ENCODE measurements around the gene THRSP. TPM values are rescaled to one million over a fixed set of nuclear protein-coding genes. Genes with fewer than 3 reads are reported as not detected.

THRSP gene
- total RNA-seq, 1 experiment from 2014 or later, result not detected

GRCh38 chr11:78100676-78101472, 37.2 kb downstream of the THRSP start (continued):
- TF ChIP-seq ZBTB33 (IDR thresholded peaks at IDR 0.05; ENCODE audit: extremely low read depth, insufficient replicate concordance, low read length) (no peak), ATF3 (IDR thresholded peaks at IDR 0.05) (no peak), ZFX (IDR thresholded peaks at IDR 0.05) (no peak), SP1 (IDR thresholded peaks at IDR 0.05; ENCODE audit: low read depth) (no peak), EZH2phosphoT487 (IDR thresholded peaks at IDR 0.05; ENCODE audit: borderline replicate concordance) (no peak), MAX (IDR thresholded peaks at IDR 0.05) (no peak), ZNF274 (IDR thresholded peaks at IDR 0.05; ENCODE audit: low read depth, low read length) (no peak), EGR1 (IDR thresholded peaks at IDR 0.05; ENCODE audit: low read depth) (no peak)

- no peak for ATAC-seq
- H3K9ac ChIP-seq (ENCODE audit: low read length), result no peak overlapping the region
- no peak overlapping the region for H3K4me2 ChIP-seq (ENCODE audit: low read length)
- no peaks in the 10 kb centered on the region for H4K20me1 ChIP-seq (ENCODE audit: insufficient read depth)
- no peaks in the 10 kb centered on the region for H3K79me2 ChIP-seq (ENCODE audit: insufficient read depth, low read length)
- intact Hi-C loops (cut with micrococcal nuclease), result no loop called here
- H3K4me1 ChIP-seq (ENCODE audit: control insufficient read depth in 1 of 2, insufficient read depth in 2 of 2, low read length in 2 of 2), result no peaks in the 10 kb centered on the region
- no peak overlapping the region for H3K27ac ChIP-seq (ENCODE audit: low read depth, low read length)
- TF ChIP-seq RAD21 (IDR thresholded peaks at IDR 0.05; ENCODE audit: low read depth) (no peak), EZH2phosphoT487 (IDR thresholded peaks at IDR 0.05; ENCODE audit: borderline replicate concordance) (no peak), TCF7L2 (IDR thresholded peaks at IDR 0.05; ENCODE audit: borderline replicate concordance, extremely low read depth, insufficient read depth, insufficient read length) (no peak)
- H3K9me2 ChIP-seq (ENCODE audit: insufficient read depth), result no peaks in the 10 kb centered on the region
- no peaks in the 10 kb centered on the region for H3K27me3 ChIP-seq (ENCODE audit: insufficient read depth, low read length)
- peaks cover 7 to 21% of the 10 kb centered on the region in 2 experiments for H3K36me3 ChIP-seq (ENCODE audit: control insufficient read depth in 1 of 2, insufficient read depth in 2 of 2, low read length in 2 of 2)
- BruUV-seq (replicated peaks), result no TSS peak
- ChIA-PET CTCF (no interaction called here), RAD21 (ENCODE audit: low non-redundant PET in 1 of 2, low total read pairs in 2 of 2, uncharacterized antibody in 2 of 2, unreplicated experiment in 2 of 2) (no interaction called here), POLR2A (no interaction called here)
- no peak overlapping the region for H2AFZ ChIP-seq (ENCODE audit: low read depth, low read length, poor library complexity, severe bottlenecking)
- H3K9me3 ChIP-seq (ENCODE audit: control insufficient read depth in 1 of 2, insufficient read depth in 1 of 2, low read depth in 1 of 2, low read length in 2 of 2), result no peaks in the 10 kb centered on the region
- no peak for DNase-seq (ENCODE audit: low read depth, low spot score)
- no peak overlapping the region for H3K4me3 ChIP-seq (replicated peaks in 1 of 2; ENCODE audit: low read depth in 1 of 2, low read length in 2 of 2)
These were observed 45.7 kb downstream of the THRSP start for GRCh38 chr11:78109081-78110015.
